Measurements from ENCODE around the gene NEMF. TPM values are rescaled to one million over a fixed set of nuclear protein-coding genes. Genes with fewer than 3 reads are reported as not detected.
"Not testable (repeated sequence)": the region's sequence is repeated elsewhere in the genome, so short reads cannot be mapped to it uniquely, and the experiment has no call there.

NEMF gene
- total and polyA plus RNA-seq, 4 donors, result 19.7 to 145 (median 41.0) TPM

DNA sequence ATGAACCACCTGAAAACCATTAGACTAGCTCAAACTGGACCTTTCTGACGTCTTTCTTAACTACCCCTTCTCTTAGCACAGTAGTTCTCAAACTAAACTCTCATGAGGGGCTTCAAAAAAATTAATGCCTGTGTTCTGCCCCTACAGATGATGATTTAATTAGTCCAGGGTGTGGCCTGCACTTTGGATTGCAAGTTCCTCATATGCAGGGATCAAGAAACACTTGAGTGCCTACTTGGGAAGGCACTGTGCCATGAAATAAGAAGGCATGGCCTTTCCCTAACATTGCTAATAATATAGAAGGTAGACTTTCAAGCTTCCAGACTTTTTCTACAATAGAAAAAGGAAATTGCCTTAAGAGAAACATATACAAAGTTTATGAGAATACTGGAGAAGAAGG, 107.4 kb downstream of the NEMF start:
- TF ChIP-seq, protein P1, sequence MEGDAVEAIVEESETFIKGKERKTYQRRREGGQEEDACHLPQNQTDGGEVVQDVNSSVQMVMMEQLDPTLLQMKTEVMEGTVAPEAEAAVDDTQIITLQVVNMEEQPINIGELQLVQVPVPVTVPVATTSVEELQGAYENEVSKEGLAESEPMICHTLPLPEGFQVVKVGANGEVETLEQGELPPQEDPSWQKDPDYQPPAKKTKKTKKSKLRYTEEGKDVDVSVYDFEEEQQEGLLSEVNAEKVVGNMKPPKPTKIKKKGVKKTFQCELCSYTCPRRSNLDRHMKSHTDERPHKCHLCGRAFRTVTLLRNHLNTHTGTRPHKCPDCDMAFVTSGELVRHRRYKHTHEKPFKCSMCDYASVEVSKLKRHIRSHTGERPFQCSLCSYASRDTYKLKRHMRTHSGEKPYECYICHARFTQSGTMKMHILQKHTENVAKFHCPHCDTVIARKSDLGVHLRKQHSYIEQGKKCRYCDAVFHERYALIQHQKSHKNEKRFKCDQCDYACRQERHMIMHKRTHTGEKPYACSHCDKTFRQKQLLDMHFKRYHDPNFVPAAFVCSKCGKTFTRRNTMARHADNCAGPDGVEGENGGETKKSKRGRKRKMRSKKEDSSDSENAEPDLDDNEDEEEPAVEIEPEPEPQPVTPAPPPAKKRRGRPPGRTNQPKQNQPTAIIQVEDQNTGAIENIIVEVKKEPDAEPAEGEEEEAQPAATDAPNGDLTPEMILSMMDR (IDR thresholded peaks at IDR 0.05; ENCODE audit: control extremely low read depth, extremely low read depth), result no peak
- H3K4me3 ChIP-seq, result no peak overlapping the region
- H3K27ac ChIP-seq (ENCODE audit: low read depth in 1 of 2, low read length in 1 of 2), result no peak overlapping the region
- H3K9ac ChIP-seq (ENCODE audit: insufficient read depth in 1 of 2, low read length in 2 of 2), result no peak overlapping the region
- H3K36me3 ChIP-seq (ENCODE audit: control insufficient read depth in 4 of 4, insufficient read depth in 4 of 4, low read length in 4 of 4), result peaks cover 0 to 14% (median 10%) of the 10 kb centered on the region in 4 donors
- no peak for ATAC-seq (ENCODE audit: insufficient read depth, low FRiP score)
- 79 to 93% methylated on average over 1 of the region's 1 CpG for WGBS, 2 donors
- H3K9me3 ChIP-seq (ENCODE audit: control insufficient read depth in 4 of 4, insufficient read depth in 3 of 4, low read length in 3 of 4), result no peaks in the 10 kb centered on the region
- no peaks in the 10 kb centered on the region for H3K4me1 ChIP-seq (ENCODE audit: control insufficient read depth in 5 of 5, insufficient read depth in 5 of 5, low read length in 5 of 5)
- no peaks in the 10 kb centered on the region for H3K27me3 ChIP-seq (ENCODE audit: control insufficient read depth in 3 of 3, insufficient read depth in 3 of 3, low read length in 2 of 3)
- no peak for DNase-seq

DNA sequence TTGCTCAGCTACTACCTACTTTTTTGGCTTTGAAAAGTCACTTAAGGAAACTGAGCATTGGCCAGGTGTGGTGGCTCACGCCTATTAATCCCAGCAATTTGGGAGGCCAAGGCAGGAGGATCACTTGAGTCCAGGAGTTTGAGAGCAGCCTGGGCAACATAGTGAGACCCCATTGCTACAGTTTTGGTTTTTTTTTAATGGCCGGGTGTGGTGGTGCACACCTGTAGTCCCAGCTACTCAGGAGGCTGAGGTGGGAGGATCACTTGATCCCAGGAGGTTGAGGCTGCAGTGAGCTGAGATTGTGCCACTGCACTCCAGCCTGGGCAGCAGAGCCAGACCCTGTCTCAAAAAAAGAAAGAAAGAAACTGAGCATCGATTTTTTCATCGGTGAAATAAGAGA, 116.9 kb downstream of the NEMF start:
- not testable (repeated sequence) for H3K27me3 ChIP-seq (ENCODE audit: control insufficient read depth in 3 of 3, insufficient read depth in 3 of 3, low read length in 2 of 3); H3K9me3 ChIP-seq (ENCODE audit: control insufficient read depth in 4 of 4, insufficient read depth in 3 of 4, low read length in 3 of 4); H3K36me3 ChIP-seq (ENCODE audit: control insufficient read depth in 4 of 4, insufficient read depth in 4 of 4, low read length in 4 of 4); DNase-seq; ATAC-seq (ENCODE audit: insufficient read depth, low FRiP score); H3K4me1 ChIP-seq (ENCODE audit: control insufficient read depth in 5 of 5, insufficient read depth in 5 of 5, low read length in 5 of 5); H3K4me3 ChIP-seq; H3K9ac ChIP-seq (ENCODE audit: insufficient read depth in 1 of 2, low read length in 2 of 2); H3K27ac ChIP-seq (ENCODE audit: low read depth in 1 of 2, low read length in 1 of 2)
- WGBS, 2 donors, result 98 to 99% methylated on average over 4 of the region's 4 CpGs

DNA sequence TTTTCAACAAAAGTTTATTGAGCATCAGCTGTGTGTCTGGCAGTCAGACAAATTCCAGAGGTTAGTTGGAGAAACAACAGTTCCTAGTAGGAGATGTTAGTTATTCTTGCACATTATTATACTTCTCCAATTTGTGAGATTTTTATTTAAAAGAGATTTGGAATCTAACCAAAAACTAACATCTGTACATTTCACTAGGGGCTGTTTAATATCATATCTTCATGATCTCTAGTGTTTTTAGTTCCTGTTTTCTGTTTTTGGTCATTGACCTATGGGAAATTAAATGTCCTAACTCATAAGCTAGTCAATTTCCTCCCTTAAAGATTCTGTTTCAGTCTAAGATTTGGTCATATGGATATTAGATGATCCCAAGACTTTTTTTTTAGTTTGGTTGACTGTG, 118.8 kb downstream of the NEMF start:
- H3K36me3 ChIP-seq (ENCODE audit: control insufficient read depth in 4 of 4, insufficient read depth in 4 of 4, low read length in 4 of 4), result peaks cover 0 to 10% (median 2%) of the 10 kb centered on the region in 4 donors
- no peaks in the 10 kb centered on the region for H3K4me1 ChIP-seq (ENCODE audit: control insufficient read depth in 5 of 5, insufficient read depth in 5 of 5, low read length in 5 of 5)
- no peak for DNase-seq
- H3K27me3 ChIP-seq (ENCODE audit: control insufficient read depth in 3 of 3, insufficient read depth in 3 of 3, low read length in 2 of 3), result no peaks in the 10 kb centered on the region
- H3K9ac ChIP-seq (ENCODE audit: insufficient read depth in 1 of 2, low read length in 2 of 2), result no peak overlapping the region
- H3K4me3 ChIP-seq, result no peak overlapping the region
- TF ChIP-seq, protein P1 (IDR thresholded peaks at IDR 0.05; ENCODE audit: control extremely low read depth, extremely low read depth), result no peak
- no peak for ATAC-seq (ENCODE audit: insufficient read depth, low FRiP score)
- H3K27ac ChIP-seq (ENCODE audit: low read depth in 1 of 2, low read length in 1 of 2), result no peak overlapping the region
- no peaks in the 10 kb centered on the region for H3K9me3 ChIP-seq (ENCODE audit: control insufficient read depth in 4 of 4, insufficient read depth in 3 of 4, low read length in 3 of 4)

DNA sequence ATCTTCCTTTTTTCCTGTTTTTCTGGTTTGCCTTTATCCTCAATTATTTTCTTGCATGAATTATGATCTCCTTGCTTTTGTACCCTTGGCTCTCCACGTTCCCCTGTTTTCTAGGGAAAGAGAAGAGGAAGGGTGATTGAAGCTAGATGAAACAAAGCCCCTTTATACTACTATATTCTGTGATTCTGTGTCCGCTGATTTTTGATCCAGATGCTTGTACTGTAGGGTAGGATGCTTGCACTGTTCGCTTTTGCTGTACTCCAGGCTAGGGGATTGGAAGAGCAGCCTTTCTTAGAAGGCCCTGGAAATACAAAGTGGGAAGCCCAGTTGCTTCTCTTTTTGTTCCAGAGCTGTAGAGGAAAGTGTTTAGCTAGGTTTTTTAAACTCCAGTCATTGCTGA, 119.7 kb downstream of the NEMF start:
- DNase-seq (no peak), ATAC-seq (ENCODE audit: insufficient read depth, low FRiP score) (no peak)
- H3K27ac ChIP-seq (ENCODE audit: low read depth in 1 of 2, low read length in 1 of 2), result no peak overlapping the region
- H3K27me3 ChIP-seq (ENCODE audit: control insufficient read depth in 3 of 3, insufficient read depth in 3 of 3, low read length in 2 of 3), result no peaks in the 10 kb centered on the region
- no peaks in the 10 kb centered on the region for H3K9me3 ChIP-seq (ENCODE audit: control insufficient read depth in 4 of 4, insufficient read depth in 3 of 4, low read length in 3 of 4)
- no peak overlapping the region for H3K4me3 ChIP-seq
- TF ChIP-seq, protein P1 (IDR thresholded peaks at IDR 0.05; ENCODE audit: control extremely low read depth, extremely low read depth), result no peak
- peaks cover 0 to 10% (median 3%) of the 10 kb centered on the region in 4 donors for H3K36me3 ChIP-seq (ENCODE audit: control insufficient read depth in 4 of 4, insufficient read depth in 4 of 4, low read length in 4 of 4)
- no peaks in the 10 kb centered on the region for H3K4me1 ChIP-seq (ENCODE audit: control insufficient read depth in 5 of 5, insufficient read depth in 5 of 5, low read length in 5 of 5)
- 90 to 97% methylated on average over 3 of the region's 3 CpGs for whole genome bisulfite sequencing, 2 donors
- H3K9ac ChIP-seq (ENCODE audit: insufficient read depth in 1 of 2, low read length in 2 of 2), result no peak overlapping the region

Small RNAs within 50 kb of the gene (small RNA-seq; reads per million reads assigned to genes)
- gene RF00019 (ENCODE audit: low replicate concordance), result not detected
- gene RN7SL2 (ENCODE audit: low replicate concordance), result 50.9 reads per million, percentile 97 among the genes with 10 or more reads in this experiment
- gene RN7SL3 (ENCODE audit: low replicate concordance), result 0.85 reads per million, percentile 78 among the genes with 10 or more reads in this experiment
- not detected for gene RNU6-189P (ENCODE audit: low replicate concordance)
- gene RNU6-539P (ENCODE audit: low replicate concordance), result not detected

Other genes with a start within 250 kb of the NEMF start
- 100 to 1,000 TPM; 117 to 158 TPM for gene RPL36AL, start 232.2 kb downstream of the NEMF start, total RNA-seq
- gene RPL36AL, start 232.2 kb downstream of the NEMF start, polyA plus RNA-seq, result 100 to 1,000 TPM; 343 to 729 TPM
- gene MGAT2, start 232.0 kb downstream of the NEMF start, total RNA-seq, result 10 to 100 TPM; 26.8 to 44.2 TPM
- gene MGAT2, start 232.0 kb downstream of the NEMF start, polyA plus RNA-seq, result 10 to 100 TPM; 15.2 to 32.4 TPM
- gene DNAAF2, start 217.5 kb downstream of the NEMF start, total RNA-seq, result 10 to 100 TPM; 11.7 to 12.3 TPM
- gene DNAAF2, start 217.5 kb downstream of the NEMF start, polyA plus RNA-seq, result 1 to 10 TPM; 4.4 to 8.2 TPM
- 10 to 100 TPM in 1 of 2 donors, 1 to 10 TPM in 1; 2.8 to 15.6 TPM for gene POLE2, start 164.6 kb downstream of the NEMF start, total RNA-seq
- gene POLE2, start 164.6 kb downstream of the NEMF start, polyA plus RNA-seq, result 1 to 10 TPM; 2.2 to 4.6 TPM
- gene KLHDC1, start 159.7 kb downstream of the NEMF start, total RNA-seq, result 10 to 100 TPM in 1 of 2 donors, 1 to 10 TPM in 1; 5.9 to 10.0 TPM
- gene KLHDC1, start 159.7 kb downstream of the NEMF start, polyA plus RNA-seq, result 1 to 10 TPM in 1 of 2 donors, under 1 TPM in 1; 0.65 to 3.7 TPM
- 100 to 1,000 TPM in 1 of 2 donors, 10 to 100 TPM in 1; 40.1 to 163 TPM for gene KLHDC2, start 84.6 kb downstream of the NEMF start, total RNA-seq
- 10 to 100 TPM; 27.4 to 33.9 TPM for gene KLHDC2, start 84.6 kb downstream of the NEMF start, polyA plus RNA-seq
- 10 to 100 TPM; 46.2 to 58.9 TPM for gene ARF6, start 40.3 kb upstream of the NEMF start, total RNA-seq
- 10 to 100 TPM; 25.4 to 46.9 TPM for gene ARF6, start 40.3 kb upstream of the NEMF start, polyA plus RNA-seq